ENCODE data around the gene IL4. TPM values are rescaled to one million over a fixed set of nuclear protein-coding genes. Genes with fewer than 3 reads are reported as not detected.

IL4 gene
- total RNA-seq, 1 experiment from 2014 or later = not detected

DNA sequence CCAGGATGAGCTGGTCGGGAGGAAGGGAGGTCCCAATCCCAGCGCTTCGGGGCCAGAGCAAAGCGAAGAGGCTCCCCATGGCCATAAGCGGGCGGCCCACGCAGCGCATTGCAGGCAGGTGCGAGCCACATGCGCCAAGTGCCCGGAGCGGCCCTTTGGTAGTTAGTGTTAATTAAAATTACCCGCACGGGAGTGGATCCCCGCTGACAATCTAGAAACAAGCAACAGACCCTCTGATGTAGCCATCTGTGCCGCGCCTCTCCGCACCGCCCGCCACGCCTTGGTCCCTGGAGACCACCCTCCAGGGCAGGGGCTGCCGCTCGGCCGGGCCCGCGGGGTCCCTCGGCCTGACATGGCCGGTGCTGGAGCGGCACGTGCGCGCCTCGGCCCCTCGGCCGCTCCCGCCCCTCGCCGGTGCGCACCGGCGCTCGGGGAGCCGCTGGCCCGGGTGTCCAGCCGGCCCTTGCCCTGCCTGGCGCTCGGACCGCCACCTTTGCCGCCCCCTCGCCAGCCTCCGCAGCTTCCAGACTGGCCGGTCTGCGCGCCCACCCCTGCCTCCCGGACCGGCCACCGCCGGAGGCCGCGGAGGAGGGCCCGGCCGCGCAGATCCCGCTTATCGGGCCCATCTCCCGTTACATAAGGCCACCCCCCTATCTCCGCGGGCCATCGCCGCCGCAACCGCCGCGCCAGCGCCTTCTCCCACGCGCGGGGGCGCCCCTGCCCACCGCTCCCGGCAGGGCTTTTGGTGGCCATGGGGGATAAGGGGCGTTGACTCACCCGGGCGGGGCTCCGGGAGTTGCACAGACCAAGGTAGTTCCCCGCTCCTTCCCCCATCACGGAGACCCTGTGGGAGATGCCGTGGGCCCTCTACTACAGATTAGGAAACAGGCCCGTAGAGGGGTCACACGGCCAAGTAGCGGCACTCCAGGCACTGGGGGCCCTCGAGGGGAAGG, 17.7 kb upstream of the IL4 start (continued):
- TF ChIP-seq ZNF263 (CRISPR knock-in tag; IDR thresholded peaks at IDR 0.05; ENCODE audit: low read depth) (0 out of 2 replicates have a peak, but pooled peaks have one; percentile 34), FOXK1 (CRISPR knock-in tag; IDR thresholded peaks at IDR 0.05) (peak; percentile 42; the same call in 1 of the 2 replicates), SP1 (CRISPR knock-in tag; conservative IDR thresholded peaks at IDR 0.05) (0 out of 2 replicates have a peak, but pooled peaks have one; percentile 13), GRHL2 (CRISPR knock-in tag; IDR thresholded peaks at IDR 0.05; ENCODE audit: insufficient replicate concordance, severe bottlenecking) (no peak), ZBTB43 (CRISPR knock-in tag; IDR thresholded peaks at IDR 0.05) (no peak), MAX (CRISPR knock-in tag; IDR thresholded peaks at IDR 0.05) (peak; percentile 83), ZNF416 (CRISPR knock-in tag; IDR thresholded peaks at IDR 0.05) (0 out of 2 replicates have a peak, but pooled peaks have one; percentile 26), NFYB (CRISPR knock-in tag; conservative IDR thresholded peaks at IDR 0.05; ENCODE audit: low read depth) (peak; percentile 49), NFE2L1 (CRISPR knock-in tag; IDR thresholded peaks at IDR 0.05) (peak; percentile 77), TEAD4 (CRISPR knock-in tag; IDR thresholded peaks at IDR 0.05) (no peak), ZNF219 (CRISPR knock-in tag; IDR thresholded peaks at IDR 0.05; ENCODE audit: borderline replicate concordance) (peak; percentile 55; the same call in 1 of the 2 replicates), AR (CRISPR knock-in tag; IDR thresholded peaks at IDR 0.05) (no peak), JUN (CRISPR knock-in tag; IDR thresholded peaks at IDR 0.05) (0 out of 2 replicates have a peak, but pooled peaks have one; percentile 71), JAZF1 (CRISPR knock-in tag; IDR thresholded peaks at IDR 0.05) (no peak), EMX1 (CRISPR knock-in tag; IDR thresholded peaks at IDR 0.05) (no peak), OVOL2 (CRISPR knock-in tag; IDR thresholded peaks at IDR 0.05; ENCODE audit: borderline replicate concordance) (no peak), RORB (CRISPR knock-in tag; IDR thresholded peaks at IDR 0.05) (no peak), CREB1 (CRISPR knock-in tag; IDR thresholded peaks at IDR 0.05) (0 out of 2 replicates have a peak, but pooled peaks have one; percentile 19), NFATC4 (CRISPR knock-in tag; IDR thresholded peaks at IDR 0.05) (no peak), HMGXB4 (CRISPR knock-in tag; IDR thresholded peaks at IDR 0.05) (peak; percentile 74; the same call in 1 of the 2 replicates), SOX15 (CRISPR knock-in tag; IDR thresholded peaks at IDR 0.05) (no peak)
- TF ChIP-seq, protein P1, sequence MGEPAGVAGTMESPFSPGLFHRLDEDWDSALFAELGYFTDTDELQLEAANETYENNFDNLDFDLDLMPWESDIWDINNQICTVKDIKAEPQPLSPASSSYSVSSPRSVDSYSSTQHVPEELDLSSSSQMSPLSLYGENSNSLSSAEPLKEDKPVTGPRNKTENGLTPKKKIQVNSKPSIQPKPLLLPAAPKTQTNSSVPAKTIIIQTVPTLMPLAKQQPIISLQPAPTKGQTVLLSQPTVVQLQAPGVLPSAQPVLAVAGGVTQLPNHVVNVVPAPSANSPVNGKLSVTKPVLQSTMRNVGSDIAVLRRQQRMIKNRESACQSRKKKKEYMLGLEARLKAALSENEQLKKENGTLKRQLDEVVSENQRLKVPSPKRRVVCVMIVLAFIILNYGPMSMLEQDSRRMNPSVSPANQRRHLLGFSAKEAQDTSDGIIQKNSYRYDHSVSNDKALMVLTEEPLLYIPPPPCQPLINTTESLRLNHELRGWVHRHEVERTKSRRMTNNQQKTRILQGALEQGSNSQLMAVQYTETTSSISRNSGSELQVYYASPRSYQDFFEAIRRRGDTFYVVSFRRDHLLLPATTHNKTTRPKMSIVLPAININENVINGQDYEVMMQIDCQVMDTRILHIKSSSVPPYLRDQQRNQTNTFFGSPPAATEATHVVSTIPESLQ (CRISPR knock-in tag; IDR thresholded peaks at IDR 0.05) = no peak
- TF ChIP-seq, protein P2, sequence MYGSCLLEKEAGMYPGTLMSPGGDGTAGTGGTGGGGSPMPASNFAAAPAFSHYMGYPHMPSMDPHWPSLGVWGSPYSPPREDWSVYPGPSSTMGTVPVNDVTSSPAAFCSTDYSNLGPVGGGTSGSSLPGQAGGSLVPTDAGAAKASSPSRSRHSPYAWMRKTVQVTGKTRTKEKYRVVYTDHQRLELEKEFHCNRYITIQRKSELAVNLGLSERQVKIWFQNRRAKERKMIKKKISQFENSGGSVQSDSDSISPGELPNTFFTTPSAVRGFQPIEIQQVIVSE (CRISPR knock-in tag; IDR thresholded peaks at IDR 0.05; ENCODE audit: borderline replicate concordance) = no peak
- TF ChIP-seq, protein P3, sequence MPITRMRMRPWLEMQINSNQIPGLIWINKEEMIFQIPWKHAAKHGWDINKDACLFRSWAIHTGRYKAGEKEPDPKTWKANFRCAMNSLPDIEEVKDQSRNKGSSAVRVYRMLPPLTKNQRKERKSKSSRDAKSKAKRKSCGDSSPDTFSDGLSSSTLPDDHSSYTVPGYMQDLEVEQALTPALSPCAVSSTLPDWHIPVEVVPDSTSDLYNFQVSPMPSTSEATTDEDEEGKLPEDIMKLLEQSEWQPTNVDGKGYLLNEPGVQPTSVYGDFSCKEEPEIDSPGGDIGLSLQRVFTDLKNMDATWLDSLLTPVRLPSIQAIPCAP (CRISPR knock-in tag; IDR thresholded peaks at IDR 0.05) = no peak
- TF ChIP-seq, protein P4, sequence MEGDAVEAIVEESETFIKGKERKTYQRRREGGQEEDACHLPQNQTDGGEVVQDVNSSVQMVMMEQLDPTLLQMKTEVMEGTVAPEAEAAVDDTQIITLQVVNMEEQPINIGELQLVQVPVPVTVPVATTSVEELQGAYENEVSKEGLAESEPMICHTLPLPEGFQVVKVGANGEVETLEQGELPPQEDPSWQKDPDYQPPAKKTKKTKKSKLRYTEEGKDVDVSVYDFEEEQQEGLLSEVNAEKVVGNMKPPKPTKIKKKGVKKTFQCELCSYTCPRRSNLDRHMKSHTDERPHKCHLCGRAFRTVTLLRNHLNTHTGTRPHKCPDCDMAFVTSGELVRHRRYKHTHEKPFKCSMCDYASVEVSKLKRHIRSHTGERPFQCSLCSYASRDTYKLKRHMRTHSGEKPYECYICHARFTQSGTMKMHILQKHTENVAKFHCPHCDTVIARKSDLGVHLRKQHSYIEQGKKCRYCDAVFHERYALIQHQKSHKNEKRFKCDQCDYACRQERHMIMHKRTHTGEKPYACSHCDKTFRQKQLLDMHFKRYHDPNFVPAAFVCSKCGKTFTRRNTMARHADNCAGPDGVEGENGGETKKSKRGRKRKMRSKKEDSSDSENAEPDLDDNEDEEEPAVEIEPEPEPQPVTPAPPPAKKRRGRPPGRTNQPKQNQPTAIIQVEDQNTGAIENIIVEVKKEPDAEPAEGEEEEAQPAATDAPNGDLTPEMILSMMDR (IDR thresholded peaks at IDR 0.05) = no peak
- TF ChIP-seq, protein P5, sequence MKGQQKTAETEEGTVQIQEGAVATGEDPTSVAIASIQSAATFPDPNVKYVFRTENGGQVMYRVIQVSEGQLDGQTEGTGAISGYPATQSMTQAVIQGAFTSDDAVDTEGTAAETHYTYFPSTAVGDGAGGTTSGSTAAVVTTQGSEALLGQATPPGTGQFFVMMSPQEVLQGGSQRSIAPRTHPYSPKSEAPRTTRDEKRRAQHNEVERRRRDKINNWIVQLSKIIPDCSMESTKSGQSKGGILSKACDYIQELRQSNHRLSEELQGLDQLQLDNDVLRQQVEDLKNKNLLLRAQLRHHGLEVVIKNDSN (CRISPR knock-in tag; IDR thresholded peaks at IDR 0.05) = no peak

Data from WTC11 (cell line).